ENCODE measurements around the gene TAF3. TPM values are rescaled to one million over a fixed set of nuclear protein-coding genes. Genes with fewer than 3 reads are reported as not detected.

The TAF3 gene
- total and polyA plus RNA-seq, 8 donors = 7.0 to 10.4 (median 9.2) TPM

- DNase-seq (peak in 2 of 4 donors; percentile 80 to 86), ATAC-seq (peak; percentile 89)
- Histone ChIP-seq H3K27ac (peak overlapping the region in 1 of 2 donors; percentile 77), H3K9me3 (no peaks in the 10 kb centered on the region), H3K27me3 (peaks cover 90 to 100% of the 10 kb centered on the region in 2 donors), H3K36me3 (no peaks in the 10 kb centered on the region), H3K4me3 (peak overlapping the region; percentile 23 to 51), H3K4me1 (peaks cover 3 to 79% of the 10 kb centered on the region in 2 donors)
- TF ChIP-seq CTCF (IDR thresholded peaks at IDR 0.05) = peak; percentile 76 to 77
- intact Hi-C loops (cut with DNase I) = no loop called here
Observed at GRCh38 chr10:8053446-8054243, 235.3 kb downstream of the TAF3 start.

- no peaks in the 10 kb centered on the region for H3K36me3 ChIP-seq
- no peaks in the 10 kb centered on the region for H3K9me3 ChIP-seq
- peaks cover 90 to 100% of the 10 kb centered on the region in 2 donors for H3K27me3 ChIP-seq
- TF ChIP-seq CTCF (IDR thresholded peaks at IDR 0.05) = no peak
- intact Hi-C loops (cut with DNase I) = no loop called here
- H3K4me3 ChIP-seq = peak overlapping the region; percentile 23 to 51
- H3K27ac ChIP-seq = peak overlapping the region; percentile 35 to 77
- DNase-seq = no peak
- ATAC-seq = no peak
- peaks cover 3 to 79% of the 10 kb centered on the region in 2 donors for H3K4me1 ChIP-seq
Observed at GRCh38 chr10:8054244-8054493, 235.9 kb downstream of the TAF3 start.

GRCh38 chr10:8054494-8055407, 236.4 kb downstream of the TAF3 start, which contains the start of gene GATA3:
TSS of gene GATA3 (plus strand) at chr10:8054688. CDS start at chr10:8055656, 968 bp downstream.
- Histone ChIP-seq H3K27ac (peak within 1 kb of the TSS; percentile 56 to 77), H3K4me1 (peaks cover 3 to 79% of the 10 kb centered on the region in 2 donors), H3K36me3 (no peaks in the 10 kb centered on the region), H3K27me3 (peaks cover 90 to 100% of the 10 kb centered on the region in 2 donors), H3K9me3 (no peaks in the 10 kb centered on the region), H3K4me3 (peak within 1 kb of the TSS; percentile 23 to 51)
- DNase-seq (peak in 1 of 4 donors; percentile 54), ATAC-seq (peak; percentile 25)
- TF ChIP-seq CTCF (IDR thresholded peaks at IDR 0.05) = no peak
- intact Hi-C loops (cut with DNase I) = no loop called here

- no peak for TF ChIP-seq CTCF (IDR thresholded peaks at IDR 0.05)
- ATAC-seq = peak; percentile 16
- peaks cover 84 to 100% of the 10 kb centered on the region in 2 donors for H3K27me3 ChIP-seq
- peak overlapping the region; percentile 56 to 77 for H3K27ac ChIP-seq
- no peaks in the 10 kb centered on the region for H3K36me3 ChIP-seq
- no peak for DNase-seq
- H3K9me3 ChIP-seq = no peaks in the 10 kb centered on the region
- H3K4me3 ChIP-seq = peak overlapping the region; percentile 23 to 51
- peaks cover 3 to 79% of the 10 kb centered on the region in 2 donors for H3K4me1 ChIP-seq
- intact Hi-C loops (cut with DNase I) = no loop called here
Observed at GRCh38 chr10:8055420-8056349, 237.4 kb downstream of the TAF3 start.

All from left lung (tissue), 10 donors.